CD4-positive, alpha-beta T cell (primary cell): ENCODE data around the gene ALS2CL. TPM values are rescaled to one million over a fixed set of nuclear protein-coding genes. Genes with fewer than 3 reads are reported as not detected.
"Not testable (repeated sequence)": the region's sequence is repeated elsewhere in the genome, so short reads cannot be mapped to it uniquely, and the experiment has no call there.

Experiments used
- ATAC-seq: fragments of 200-7000 bp; cut with Tn5 transposase; one replicate; pipeline ENCODE4 v1.10.0; 2022; ENCODE audit warnings: mild to moderate bottlenecking; ENCODE audit not compliant: poor library complexity
- CTCF ChIA-PET: fragments of 350-600 bp; sonication (Branson Sonifier 250); formaldehyde crosslinking; loops from one replicate; lab custom pipeline; 2021; ENCODE audit warnings: antibody characterized with exemption, inconsistent platforms; lab: Charles Lee
- POLR2A ChIA-PET: fragments of 350-600 bp; sonication (Branson Sonifier 250); formaldehyde crosslinking; loops from one replicate; lab custom pipeline; 2021; ENCODE audit warnings: antibody characterized with exemption, inconsistent platforms; lab: Charles Lee
- DNase-seq, 14 experiments: peaks; one replicate each; pipeline ENCODE4 v3.0.0-alpha.2; 2013 to 2020; ENCODE audit warnings: mixed read lengths in 2 of 14
- H3K27ac ChIP-seq, 2 donors: one replicate each; pipeline versions ENCODE4 v1.5.1 to v1.7.0; 2013; ENCODE audit warnings: low read length in 2 of 2, low read depth in 1 of 2, mild to moderate bottlenecking in 1 of 2
- H3K27me3 ChIP-seq, 2 experiments: 1 replicate in 1 of 2; 2 replicates in 1 of 2; pipeline versions ENCODE4 v1.6.1 to v1.7.0; 2013; ENCODE audit warnings: low read length in 2 of 2, control low read depth in 1 of 2, mild to moderate bottlenecking in 1 of 2, moderate library complexity in 1 of 2; ENCODE audit not compliant: insufficient read depth in 2 of 2, control insufficient read depth in 1 of 2
- H3K36me3 ChIP-seq: one replicate; pipeline ENCODE4 v1.6.1; 2013; ENCODE audit warnings: low read length, control low read depth; ENCODE audit not compliant: insufficient read depth
- H3K4me1 ChIP-seq: one replicate; pipeline ENCODE4 v1.6.1; 2013; ENCODE audit warnings: low read length, control low read depth; ENCODE audit not compliant: insufficient read depth
- H3K4me3 ChIP-seq: one replicate; pipeline ENCODE4 v1.5.1; 2013; ENCODE audit warnings: mild to moderate bottlenecking, low read length, moderate library complexity
- H3K9me3 ChIP-seq, 2 experiments: 1 replicate in 1 of 2; 2 replicates in 1 of 2; pipeline versions ENCODE4 v1.6.1 to v1.7.0; 2013; ENCODE audit warnings: low read length in 2 of 2, mild to moderate bottlenecking in 2 of 2, control low read depth in 1 of 2, moderate library complexity in 1 of 2; ENCODE audit not compliant: control insufficient read depth in 1 of 2, insufficient read depth in 1 of 2
- H3K27ac Mint-ChIP-seq: one replicate; pipeline ENCODE4 v1.8.0; 2020; ENCODE audit warnings: mixed read lengths
- H3K27me3 Mint-ChIP-seq: one replicate; pipeline ENCODE4 v1.8.0; 2021; ENCODE audit warnings: mixed read lengths
- H3K36me3 Mint-ChIP-seq: one replicate; pipeline ENCODE4 v1.8.0; 2021; ENCODE audit warnings: low read depth, mixed read lengths
- H3K4me1 Mint-ChIP-seq: one replicate; pipeline ENCODE4 v1.8.0; 2021; ENCODE audit warnings: low read depth, mixed read lengths
- H3K4me3 Mint-ChIP-seq: one replicate; pipeline ENCODE4 v1.8.0; 2020; ENCODE audit warnings: mild to moderate bottlenecking, mixed read lengths
- H3K9me3 Mint-ChIP-seq: one replicate; pipeline ENCODE4 v1.8.0; 2020; ENCODE audit warnings: mixed read lengths
- intact Hi-C, 2 experiments: fragments of 100-400 bp; cut with DNase I in 1 of 2; cut with micrococcal nuclease in 1 of 2; formaldehyde crosslinking; loops; one replicate each; pipeline versions ENCODE4 v1.15.1 to v1.9.0; 2023 to 2025; cut with DNase I, micrococcal nuclease
- total RNA-seq, 174 experiments: library from RNA in 2 of 174; stranded (reverse) in 2 of 174; gene quantifications; one replicate each; pipeline ENCODE4 v1.2.3 and lab custom pipeline; 2021 to 2026
- TF ChIP-seq, protein P1 (sequence below): fragments of 200-600 bp; IDR thresholded peaks from one replicate; pipeline ENCODE4 v1.8.0; 2022; ENCODE audit warnings: antibody characterized with exemption, mild to moderate bottlenecking

The ALS2CL gene
- total RNA-seq, 2 experiments from 2014 or later: 45.8 to 47.6 TPM

DNA sequence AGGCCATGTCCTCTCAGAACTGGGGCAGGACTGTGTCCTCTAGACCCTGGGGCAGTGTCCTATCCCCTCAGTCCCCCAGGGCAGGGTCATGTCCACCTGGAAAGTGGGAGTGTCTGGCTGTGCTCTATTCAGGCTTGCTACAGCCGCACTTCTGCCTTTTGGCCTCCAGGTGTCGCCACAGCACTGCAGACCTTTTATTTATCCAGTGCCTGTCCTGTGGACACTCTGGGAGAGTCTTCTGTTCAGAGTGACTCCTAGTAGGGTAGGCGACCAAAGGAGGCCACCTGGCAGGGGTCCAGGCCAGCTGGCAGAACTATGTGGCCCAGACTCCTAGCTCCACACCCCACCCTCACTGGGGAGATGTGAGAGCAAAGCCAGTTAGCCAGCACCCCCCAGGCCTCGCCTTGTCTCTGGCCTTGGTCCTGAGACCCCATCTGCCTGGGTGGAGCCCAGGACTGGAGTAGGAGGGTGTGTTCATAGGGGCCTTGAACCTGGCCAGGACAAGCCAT, 11.6 kb upstream of the ALS2CL start:
- no peak overlapping the region for H3K4me3 ChIP-seq
- peaks cover 30% of the 10 kb centered on the region for H3K4me1 ChIP-seq
- ChIA-PET CTCF (no interaction called here), POLR2A (no interaction called here)
- H3K9me3 ChIP-seq: peaks cover 0 to 7% of the 10 kb centered on the region in 2 experiments
- Mint-ChIP-seq H3K9me3 (no peaks in the 10 kb centered on the region), H3K4me1 (peaks cover 17% of the 10 kb centered on the region), H3K36me3 (peaks cover 5% of the 10 kb centered on the region), H3K4me3 (no peak overlapping the region), H3K27me3 (no peaks in the 10 kb centered on the region), H3K27ac (no peak overlapping the region)
- peak; percentile 47 to 83 (median 59) for DNase-seq
- TF ChIP-seq, protein P1, sequence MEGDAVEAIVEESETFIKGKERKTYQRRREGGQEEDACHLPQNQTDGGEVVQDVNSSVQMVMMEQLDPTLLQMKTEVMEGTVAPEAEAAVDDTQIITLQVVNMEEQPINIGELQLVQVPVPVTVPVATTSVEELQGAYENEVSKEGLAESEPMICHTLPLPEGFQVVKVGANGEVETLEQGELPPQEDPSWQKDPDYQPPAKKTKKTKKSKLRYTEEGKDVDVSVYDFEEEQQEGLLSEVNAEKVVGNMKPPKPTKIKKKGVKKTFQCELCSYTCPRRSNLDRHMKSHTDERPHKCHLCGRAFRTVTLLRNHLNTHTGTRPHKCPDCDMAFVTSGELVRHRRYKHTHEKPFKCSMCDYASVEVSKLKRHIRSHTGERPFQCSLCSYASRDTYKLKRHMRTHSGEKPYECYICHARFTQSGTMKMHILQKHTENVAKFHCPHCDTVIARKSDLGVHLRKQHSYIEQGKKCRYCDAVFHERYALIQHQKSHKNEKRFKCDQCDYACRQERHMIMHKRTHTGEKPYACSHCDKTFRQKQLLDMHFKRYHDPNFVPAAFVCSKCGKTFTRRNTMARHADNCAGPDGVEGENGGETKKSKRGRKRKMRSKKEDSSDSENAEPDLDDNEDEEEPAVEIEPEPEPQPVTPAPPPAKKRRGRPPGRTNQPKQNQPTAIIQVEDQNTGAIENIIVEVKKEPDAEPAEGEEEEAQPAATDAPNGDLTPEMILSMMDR: peak; percentile 99
- no peaks in the 10 kb centered on the region for H3K36me3 ChIP-seq
- peak; percentile 88 for ATAC-seq
- intact Hi-C loops: loop anchor here (1.0 to 10.0 kb wide), 7 partner anchors 190 to 1082 kb away; no protein-coding TSS in a partner anchor
- no peak overlapping the region for H3K27ac ChIP-seq
- peaks cover 0 to 9% of the 10 kb centered on the region in 2 experiments for H3K27me3 ChIP-seq

DNA sequence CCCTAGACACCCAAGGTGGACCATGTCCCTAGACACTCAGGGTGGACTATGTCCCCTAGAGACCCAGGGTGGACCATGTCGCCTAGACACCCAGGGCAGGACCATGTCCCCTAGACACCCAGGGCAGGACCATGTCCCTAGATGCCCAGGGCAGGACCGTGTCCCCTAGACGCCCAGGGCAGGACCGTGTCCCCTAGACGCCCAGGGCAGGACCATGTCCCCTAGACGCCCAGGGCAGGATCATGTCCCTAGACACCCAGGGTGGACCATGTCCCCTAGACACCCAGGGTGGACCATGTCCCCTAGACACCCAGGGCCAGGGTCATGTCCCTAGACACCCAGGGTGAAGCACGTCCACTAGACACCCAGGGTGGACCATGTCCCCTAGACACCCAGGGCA, 10.9 kb upstream of the ALS2CL start:
- peaks cover 37% of the 10 kb centered on the region for H3K4me1 ChIP-seq
- H3K27me3 Mint-ChIP-seq, DNase-seq, H3K4me3 Mint-ChIP-seq, CTCF ChIA-PET, H3K27ac ChIP-seq, POLR2A ChIA-PET, H3K9me3 ChIP-seq, H3K27me3 ChIP-seq, ATAC-seq, H3K27ac Mint-ChIP-seq, H3K36me3 Mint-ChIP-seq, H3K36me3 ChIP-seq, H3K9me3 Mint-ChIP-seq, H3K4me3 ChIP-seq: not testable (repeated sequence)
- H3K4me1 Mint-ChIP-seq: peaks cover 24% of the 10 kb centered on the region
- intact Hi-C loops: loop anchor here (2.0 to 10.0 kb wide), 3 partner anchors 294 to 620 kb away; no protein-coding TSS in a partner anchor

DNA sequence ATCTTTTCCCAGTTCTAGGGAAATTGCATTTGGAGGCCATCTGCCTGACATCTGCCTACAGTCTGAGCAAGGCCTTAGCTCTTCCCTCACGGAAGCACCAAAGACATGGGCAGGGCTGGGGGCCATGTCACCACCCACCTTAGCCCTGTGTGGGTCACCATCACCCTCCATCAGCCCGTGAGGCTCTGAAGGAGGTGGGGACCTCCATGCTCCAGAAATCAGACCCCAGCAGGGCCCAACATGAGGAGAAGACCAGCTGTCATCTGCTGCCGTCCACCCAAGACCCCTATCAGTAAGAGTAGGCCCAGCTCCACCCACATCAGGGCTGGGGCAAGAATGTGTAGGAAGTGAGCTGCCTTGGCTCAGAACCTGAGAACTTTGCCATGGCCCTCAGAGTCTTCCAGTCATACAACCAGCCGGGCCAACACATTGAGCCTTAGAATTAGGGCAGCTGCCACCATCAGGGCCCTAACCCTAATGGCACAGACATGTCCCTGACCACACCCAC, 9.6 kb upstream of the ALS2CL start:
- ChIA-PET CTCF (interaction anchor here (0.6 to 0.8 kb wide), 2 partner anchors 132 to 206 kb away, joined by 3 read pairs; no protein-coding TSS in a partner anchor), POLR2A (no interaction called here)
- peaks cover 0 to 7% of the 10 kb centered on the region in 2 experiments for H3K9me3 ChIP-seq
- H3K4me3 ChIP-seq: no peak overlapping the region
- intact Hi-C loops: loop anchor here in 1 of 2 experiments (10.0 kb wide), 1 partner anchor 622 kb away; no protein-coding TSS in a partner anchor
- no peaks in the 10 kb centered on the region for H3K36me3 ChIP-seq
- no peaks in the 10 kb centered on the region for H3K27me3 Mint-ChIP-seq
- no peaks in the 10 kb centered on the region for H3K9me3 Mint-ChIP-seq
- ATAC-seq (no peak), DNase-seq (no peak)
- H3K36me3 Mint-ChIP-seq: no peaks in the 10 kb centered on the region
- peaks cover 0 to 9% of the 10 kb centered on the region in 2 experiments for H3K27me3 ChIP-seq
- peaks cover 40% of the 10 kb centered on the region for H3K4me1 ChIP-seq
- H3K27ac ChIP-seq: no peak overlapping the region
- TF ChIP-seq, protein P1: no peak
- peaks cover 32% of the 10 kb centered on the region for H3K4me1 Mint-ChIP-seq
- no peak overlapping the region for H3K4me3 Mint-ChIP-seq
- peak overlapping the region; percentile 6 for H3K27ac Mint-ChIP-seq
